HL-60 (cell line): ENCODE results near the gene FCRL1.

Source experiments
- DNase-seq, 2 experiments: peaks; one replicate each; pipeline ENCODE4 v3.0.0-alpha.2; 2010 to 2020; ENCODE audit warnings: low read depth in 1 of 2, low spot score in 1 of 2
- H3K27ac ChIP-seq: fragments of 250-450 bp; sonication (Bioruptor Pico); replicated peaks from 2 replicates; pipeline ENCODE4 v1.5.1; 2020; ENCODE audit warnings: mild to moderate bottlenecking, moderate library complexity
- H3K27me3 ChIP-seq: fragments of 250-450 bp; sonication (Bioruptor Pico); 2 replicates; pipeline ENCODE4 v1.5.1; 2021; ENCODE audit warnings: mild to moderate bottlenecking, moderate library complexity; ENCODE audit not compliant: insufficient read depth, poor library complexity, severe bottlenecking
- H3K4me3 ChIP-seq: replicated peaks from 2 replicates; pipeline ENCODE4 v1.5.1; 2011; ENCODE audit warnings: mild to moderate bottlenecking, control low read depth, low read length; ENCODE audit not compliant: insufficient read depth
- CTCF ChIP-seq: IDR thresholded peaks from one replicate; pipeline ENCODE4 v1.5.1; 2011; ENCODE audit warnings: low read length, control low read depth, inconsistent platforms; ENCODE audit not compliant: insufficient read depth
- GABPA ChIP-seq: IDR thresholded peaks from 2 replicates; pipeline ENCODE4 v1.6.1; 2012; ENCODE audit warnings: low read depth
- POLR2AphosphoS5 ChIP-seq: IDR thresholded peaks from 2 replicates; pipeline ENCODE4 v1.6.1; 2012; ENCODE audit warnings: low read depth
- REST ChIP-seq: IDR thresholded peaks from 2 replicates; pipeline ENCODE4 v1.6.1; 2012; ENCODE audit warnings: low read depth; ENCODE audit not compliant: insufficient replicate concordance
- SPI1 ChIP-seq: IDR thresholded peaks from 2 replicates; pipeline ENCODE4 v1.6.1; 2012; ENCODE audit warnings: low read depth, mild to moderate bottlenecking, borderline replicate concordance

The FCRL1 gene

GRCh38 chr1:157799996-157800395, 19.9 kb downstream of the FCRL1 start:
- Histone ChIP-seq H3K4me3 (no peak overlapping the region), H3K27me3 (no peaks in the 10 kb centered on the region), H3K27ac (no peak overlapping the region)
- no peak for DNase-seq
- TF ChIP-seq POLR2AphosphoS5 (no peak), GABPA (no peak), CTCF (no peak), REST (no peak), SPI1 (no peak)

DNA sequence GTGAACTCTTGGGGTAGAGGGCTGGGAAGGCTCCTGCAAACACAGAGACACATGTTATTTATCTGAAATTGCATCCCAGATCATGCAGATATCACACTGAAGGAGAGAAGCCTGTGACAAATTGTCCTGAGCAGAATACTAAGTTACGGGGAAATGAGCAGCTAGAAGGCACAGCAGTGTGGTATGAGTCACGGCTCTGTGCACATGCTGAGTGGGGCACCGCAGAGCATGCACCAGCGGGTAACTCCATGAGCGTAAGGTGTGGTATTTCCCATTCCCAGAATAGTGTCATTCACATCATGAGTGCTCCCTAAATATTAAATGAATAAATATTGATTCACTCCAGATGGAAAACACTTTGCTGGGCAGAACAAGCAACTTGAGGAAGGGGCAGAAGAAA, 21.7 kb downstream of the FCRL1 start:
- TF ChIP-seq CTCF, result no peak
- TF ChIP-seq REST, result no peak
- TF ChIP-seq SPI1, result no peak
- TF ChIP-seq POLR2AphosphoS5, result no peak
- Histone ChIP-seq H3K27ac (no peak overlapping the region), H3K4me3 (no peak overlapping the region), H3K27me3 (no peaks in the 10 kb centered on the region)
- no peak for DNase-seq

- no peak for TF ChIP-seq GABPA
- TF ChIP-seq REST, result no peak
- no peak for TF ChIP-seq POLR2AphosphoS5
- no peak for TF ChIP-seq SPI1
- no peak for TF ChIP-seq CTCF
- Histone ChIP-seq H3K4me3 (no peak overlapping the region), H3K27ac (no peak overlapping the region), H3K27me3 (no peaks in the 10 kb centered on the region)
- peak in 1 of 2 experiments; percentile 30 for DNase-seq
Measured at GRCh38 chr1:157785248-157785647, 34.7 kb downstream of the FCRL1 start.
